C4-2B (cell line): ENCODE results near the gene DAAM1.

Experiments
- H3K27ac ChIP-seq: fragments of 450-650 bp; 2 replicates; pipeline ENCODE4 v1.5.1; 2017
- CTCF ChIP-seq: fragments of 450-650 bp; conservative IDR thresholded peaks from 2 replicates; pipeline ENCODE4 v1.5.1; 2017; ENCODE audit warnings: mild to moderate bottlenecking
- ZFX ChIP-seq: fragments of 450-650 bp; IDR thresholded peaks from 2 replicates; pipeline ENCODE4 v1.6.1; 2017

DAAM1 gene

DNA sequence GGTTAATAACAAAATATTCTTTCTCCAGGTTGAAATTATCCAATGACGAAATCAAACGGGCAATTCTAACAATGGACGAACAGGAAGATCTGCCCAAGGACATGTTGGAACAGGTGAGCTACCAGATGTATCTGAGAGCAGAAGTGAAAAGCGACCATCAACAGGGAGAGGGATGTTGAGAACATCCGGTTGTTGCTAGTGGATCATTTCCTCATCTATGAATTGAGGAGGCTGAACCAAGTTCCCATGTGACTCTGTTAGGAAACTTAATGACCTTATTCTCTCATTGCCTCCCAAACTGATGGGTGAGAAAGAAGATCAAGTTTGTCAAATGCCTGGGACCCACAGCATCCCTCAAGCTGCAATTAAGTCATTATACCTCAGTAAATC lies 159.0 kb downstream of the DAAM1 start:
- no peak overlapping the region for H3K27ac ChIP-seq
- TF ChIP-seq ZFX (no peak), CTCF (no peak)

DNA sequence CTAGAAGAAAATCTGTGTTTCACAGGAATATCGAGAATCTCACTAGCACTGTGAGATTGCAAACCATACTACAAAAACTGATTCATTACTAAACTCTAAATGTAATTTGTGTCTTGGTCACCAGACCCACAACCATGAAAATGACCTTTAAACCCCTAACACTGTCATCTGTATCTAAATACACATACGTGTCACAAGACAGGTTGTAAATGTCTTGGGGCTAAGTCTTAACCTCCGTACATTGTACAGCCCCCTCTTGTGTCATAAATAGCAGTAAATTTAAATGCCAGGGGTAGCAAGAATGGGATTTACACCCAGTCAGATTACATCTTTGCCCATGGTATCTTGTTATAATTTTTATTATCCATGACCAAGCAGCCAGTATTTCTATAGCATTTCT lies 159.4 kb downstream of the DAAM1 start:
- no peak for TF ChIP-seq CTCF
- TF ChIP-seq ZFX, result no peak
- no peak overlapping the region for H3K27ac ChIP-seq

DNA sequence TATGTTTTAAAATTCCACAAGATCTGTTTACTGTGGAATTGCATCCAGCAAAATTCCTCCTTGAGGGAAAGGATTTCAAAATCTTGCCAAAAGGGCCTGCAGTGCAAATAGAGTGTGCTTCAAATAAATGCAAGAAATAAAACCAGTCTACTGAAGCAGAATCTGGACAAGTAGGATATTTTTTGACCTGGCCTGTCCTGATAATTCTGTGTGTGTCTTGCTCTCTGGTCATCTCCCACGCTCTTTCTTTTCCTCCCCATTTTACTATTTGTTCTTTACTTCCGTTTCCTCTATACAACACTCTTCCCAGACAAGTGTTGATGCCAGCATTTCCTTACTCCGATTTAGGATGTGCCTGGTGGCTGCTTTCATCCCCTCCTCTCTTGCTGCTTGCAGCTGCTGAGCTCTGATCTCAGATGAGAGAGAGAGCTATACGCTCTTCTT lies 160.8 kb downstream of the DAAM1 start:
- no peak overlapping the region for H3K27ac ChIP-seq
- TF ChIP-seq ZFX, result no peak
- TF ChIP-seq CTCF, result no peak

- TF ChIP-seq CTCF (no peak), ZFX (no peak)
These were observed 164.5 kb downstream of the DAAM1 start for GRCh38 chr14:59352961-59353360.

GRCh38 chr14:59354666-59355065 lies 166.2 kb downstream of the DAAM1 start:
- no peak overlapping the region for H3K27ac ChIP-seq
- no peak for TF ChIP-seq CTCF
- no peak for TF ChIP-seq ZFX

More at GRCh38 chr14:59352961-59353360, 164.5 kb downstream of the DAAM1 start:
- H3K27ac ChIP-seq, result no peak overlapping the region

DNA sequence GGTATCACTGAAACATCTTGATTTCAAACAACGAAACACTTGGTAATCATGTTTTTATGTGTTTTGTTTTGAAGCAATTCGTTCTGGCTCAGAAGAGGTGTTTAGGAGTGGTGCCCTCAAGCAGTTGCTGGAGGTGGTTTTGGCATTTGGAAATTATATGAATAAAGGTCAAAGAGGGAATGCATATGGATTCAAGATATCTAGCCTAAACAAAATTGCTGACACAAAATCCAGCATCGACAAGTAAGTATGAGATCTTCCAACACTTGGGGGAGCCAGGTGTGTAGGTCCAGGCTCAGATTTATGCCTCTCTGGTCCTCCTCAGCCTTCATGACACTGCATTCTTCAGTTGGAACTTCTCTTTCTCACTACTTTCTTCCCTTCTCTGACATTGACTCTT lies 166.6 kb downstream of the DAAM1 start:
- TF ChIP-seq CTCF (no peak), ZFX (no peak)
- no peak overlapping the region for H3K27ac ChIP-seq

GRCh38 chr14:59356312-59356711 lies 167.8 kb downstream of the DAAM1 start:
- H3K27ac ChIP-seq, result no peak overlapping the region
- TF ChIP-seq CTCF, result no peak
- no peak for TF ChIP-seq ZFX
